ENCODE data around the gene ZNRF3.

ZNRF3 gene

DNA sequence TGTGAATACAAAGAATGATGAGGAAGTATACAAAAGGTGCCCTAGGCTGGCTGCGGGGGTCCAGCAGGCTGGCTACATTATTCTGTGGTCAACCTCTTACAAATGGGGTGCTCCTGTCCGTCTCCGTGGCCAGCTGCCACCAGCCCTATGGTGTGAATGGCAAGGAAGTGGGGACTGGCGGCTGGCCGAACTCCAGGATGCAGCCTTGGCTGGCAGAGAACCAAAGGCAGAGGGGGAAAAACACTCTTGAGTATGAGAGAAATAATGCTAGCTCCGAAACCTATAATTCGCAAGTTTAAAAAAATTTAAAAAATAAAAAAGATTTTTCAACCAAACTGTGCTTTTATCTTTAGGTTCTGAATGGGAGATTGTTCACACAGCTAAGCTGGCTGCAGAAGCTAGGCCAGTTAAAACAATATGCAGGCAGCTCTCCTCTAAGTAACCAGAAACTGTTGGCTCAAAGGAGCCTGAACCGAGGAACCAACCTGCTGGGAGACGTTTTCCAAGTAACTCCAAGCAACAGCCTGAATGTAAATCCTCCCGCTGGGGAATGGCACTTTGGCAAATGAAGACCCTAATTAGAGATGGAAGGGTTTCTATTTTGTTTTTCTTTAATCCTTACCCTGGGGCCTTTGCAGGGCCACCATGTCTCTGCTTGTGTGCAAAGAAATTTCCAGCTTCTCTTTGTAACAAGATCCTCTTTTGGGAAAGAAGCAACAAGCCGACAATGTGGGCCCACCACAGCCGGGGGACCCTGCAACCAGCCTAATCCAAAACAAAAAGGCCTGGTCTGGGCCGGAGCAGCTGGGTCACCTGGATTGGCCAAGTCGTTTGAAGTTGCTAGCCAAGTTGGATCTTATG, 128.1 kb downstream of the ZNRF3 start:
- peak in 5 of 14 donors; percentile 18 to 68 (median 29) for DNase-seq

DNA sequence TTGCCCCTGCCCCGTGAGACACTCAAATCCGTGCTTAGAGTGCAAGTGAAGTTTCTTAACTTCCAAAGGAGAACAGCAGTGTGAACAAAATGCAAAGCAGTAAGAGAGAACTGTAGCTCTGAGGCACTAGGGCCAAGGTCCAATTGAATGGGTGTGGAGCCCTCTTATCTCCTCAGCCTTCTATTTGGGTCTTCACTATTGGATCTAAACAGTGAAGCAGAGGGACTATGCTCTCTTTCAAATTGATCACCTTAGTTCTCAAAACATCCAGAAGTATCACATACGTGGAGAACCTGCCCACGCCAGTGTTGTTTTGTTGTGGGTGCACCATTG, 128.7 kb downstream of the ZNRF3 start:
- DNase-seq: no peak

DNA sequence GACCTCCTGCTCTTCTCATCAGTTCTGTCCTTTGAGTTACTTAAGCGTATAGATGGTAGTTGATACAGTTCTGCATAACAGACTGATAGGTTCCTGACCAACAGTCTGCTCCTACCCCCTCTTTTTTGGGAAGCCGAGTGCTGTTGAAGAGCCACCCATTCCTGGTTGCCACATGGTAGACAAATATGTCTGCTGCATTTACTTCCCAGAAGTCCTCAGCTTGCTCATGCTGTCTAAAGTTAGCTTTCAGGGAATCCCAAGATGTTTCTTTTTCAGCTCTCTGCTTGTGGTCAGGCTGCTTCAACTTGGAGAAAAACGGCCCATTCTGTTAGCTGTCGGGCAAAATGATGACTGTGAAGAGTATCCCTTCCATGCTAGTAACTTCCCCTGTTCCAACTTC, 129.6 kb downstream of the ZNRF3 start:
- DNase-seq: no peak

DNA sequence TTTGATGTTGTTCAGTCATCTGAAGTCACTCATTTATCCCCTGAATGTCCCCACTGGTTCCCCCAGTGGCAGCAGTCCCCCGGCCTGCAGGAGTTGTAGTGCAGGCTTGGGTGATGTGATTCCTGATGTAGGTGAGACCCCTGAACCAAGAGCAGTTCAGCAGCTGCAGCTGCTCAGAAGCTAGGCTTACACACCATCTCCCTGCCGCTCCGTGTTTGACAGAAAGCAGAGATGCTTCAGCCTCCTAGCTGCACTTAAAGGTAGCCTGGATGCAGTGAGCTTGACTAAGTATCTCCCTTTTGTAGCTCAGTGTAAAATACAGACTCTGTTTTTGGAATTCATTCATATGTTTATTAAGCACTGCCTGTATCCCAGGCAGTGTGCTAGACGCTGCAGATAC, 130.9 kb downstream of the ZNRF3 start:
- DNase-seq: no peak

DNA sequence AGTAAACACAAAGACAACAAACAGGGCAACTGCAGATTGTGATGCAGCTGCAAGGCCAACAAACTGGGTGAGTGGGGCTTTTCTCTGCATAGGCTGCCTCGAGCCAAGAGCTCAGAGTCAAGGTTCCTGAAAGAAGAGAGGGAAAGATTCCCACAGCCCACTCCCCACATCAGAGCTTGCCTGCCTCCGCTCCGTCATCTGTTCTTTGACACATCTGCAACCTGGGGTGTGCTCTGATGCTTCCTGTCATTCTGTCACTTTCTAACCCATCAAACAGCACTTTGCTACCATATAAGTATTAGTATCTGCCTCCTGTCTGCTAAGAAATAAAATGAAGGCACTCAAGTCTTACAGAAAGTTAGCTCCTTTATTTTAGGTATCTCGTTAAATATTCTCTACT, 131.4 kb downstream of the ZNRF3 start:
- no peak for DNase-seq

DNA sequence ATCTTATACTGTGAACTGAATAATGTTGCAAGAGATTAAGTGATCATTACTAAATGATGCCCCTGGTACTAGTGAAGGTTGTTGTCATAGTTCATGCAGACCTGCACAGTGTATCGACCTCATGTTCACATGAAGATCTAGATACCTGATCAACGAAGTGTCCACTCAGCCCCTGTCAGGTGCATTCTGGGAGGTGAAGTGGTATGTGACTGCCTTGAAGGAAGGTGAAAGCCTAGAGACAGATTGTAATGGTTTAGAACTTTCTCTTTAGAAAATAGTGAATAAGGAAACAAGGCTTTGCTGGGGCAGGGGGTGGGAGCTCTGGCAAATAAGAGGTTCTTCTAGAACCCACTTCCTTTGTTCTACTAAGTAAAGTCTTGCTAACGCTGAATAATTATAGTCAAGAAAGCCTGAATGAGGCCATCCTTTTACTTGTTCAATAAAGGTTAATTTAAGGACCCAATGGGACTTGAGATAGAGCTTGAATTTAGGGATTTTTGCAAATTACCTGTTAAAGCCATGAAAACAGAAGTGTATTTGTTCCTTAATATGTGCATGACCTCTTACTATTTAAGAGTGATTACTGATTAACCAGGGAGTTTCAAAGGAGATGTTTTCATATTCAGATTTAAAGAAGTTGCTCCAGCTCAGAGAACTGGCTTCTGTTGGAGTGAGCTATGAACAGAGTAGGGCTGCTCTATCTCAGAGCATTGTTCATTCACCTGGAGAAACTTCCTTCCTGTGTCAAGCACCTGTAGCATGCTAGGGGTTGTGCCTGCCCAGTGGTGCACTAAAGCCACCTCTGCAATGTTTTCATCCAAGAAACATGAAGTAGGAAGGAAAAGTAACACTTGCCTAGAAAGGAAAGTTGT, 132.9 kb downstream of the ZNRF3 start:
- DNase-seq: no peak

DNA sequence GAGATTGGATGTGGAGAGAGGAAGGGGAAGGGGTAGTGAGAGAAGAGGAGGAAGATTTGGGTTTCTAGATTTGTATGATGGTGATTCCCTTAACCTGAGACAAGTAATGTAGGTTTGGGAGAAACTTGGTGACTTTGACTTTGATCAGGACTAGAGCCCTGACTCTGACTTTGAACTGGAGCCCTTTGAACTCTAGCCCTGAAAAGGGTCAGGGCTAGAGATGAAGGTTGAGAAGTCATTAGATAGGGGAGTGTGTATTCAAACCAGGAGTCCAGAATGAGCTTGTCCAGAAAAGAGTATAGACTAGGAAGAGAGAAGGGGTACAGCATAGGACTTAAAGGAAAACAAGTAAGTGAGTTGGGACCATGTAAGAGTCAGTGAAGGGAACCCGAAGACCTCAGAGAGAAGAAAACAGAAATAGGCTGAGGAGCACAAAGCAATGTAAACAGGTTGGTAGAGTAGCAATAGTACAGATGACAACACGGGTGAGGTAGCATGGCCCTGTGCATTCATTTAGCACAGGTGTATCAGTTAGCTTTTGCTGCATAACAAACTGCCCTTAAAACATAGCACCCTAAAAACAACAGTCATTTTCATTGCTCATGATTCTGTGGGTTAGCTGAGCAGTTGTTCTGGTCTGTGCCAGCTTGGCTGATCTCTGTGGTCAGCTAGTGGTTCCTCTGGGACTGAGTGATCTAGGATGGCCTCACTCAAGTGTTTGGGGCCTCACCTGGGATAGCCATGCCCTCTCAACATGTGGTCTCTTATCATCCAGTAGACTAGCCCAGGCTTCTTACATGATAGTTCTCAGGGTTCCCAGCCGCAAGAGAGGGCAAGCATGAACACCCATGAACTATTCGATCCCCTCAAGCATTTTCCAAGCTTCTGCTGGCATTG, 135.2 kb downstream of the ZNRF3 start:
- no peak for DNase-seq

DNA sequence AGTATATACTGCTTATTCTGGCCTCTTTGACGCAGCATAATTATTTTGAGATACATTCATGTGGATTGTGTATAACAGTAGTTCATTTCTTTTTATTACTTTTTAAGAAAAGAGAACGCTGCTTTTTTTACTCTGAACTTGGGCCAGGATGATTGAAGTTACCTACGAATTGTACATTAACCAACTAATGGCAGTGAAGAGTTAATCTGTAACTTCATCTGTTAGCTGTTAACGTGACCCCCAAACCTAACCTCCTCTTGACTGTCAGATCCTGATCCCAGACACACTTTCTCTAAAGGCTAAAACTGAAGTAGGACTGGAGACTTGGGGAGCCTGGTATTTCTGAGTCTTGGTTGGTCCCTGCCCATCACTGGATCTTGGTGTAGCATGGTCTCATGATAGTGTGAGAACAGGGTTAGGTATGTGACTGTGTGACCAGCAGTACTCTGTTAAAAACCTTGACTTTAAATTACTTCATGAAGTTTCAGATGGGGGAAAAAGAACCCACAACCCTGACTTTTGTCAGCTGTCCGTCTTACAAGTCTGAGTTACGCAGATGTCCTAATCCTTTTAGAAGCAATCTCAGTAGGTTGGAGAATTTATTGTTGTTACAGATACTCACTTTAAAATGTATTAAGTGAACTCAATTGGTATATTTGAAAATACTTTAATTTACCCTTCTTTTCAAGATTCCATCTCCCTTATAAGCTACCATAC, 138.9 kb downstream of the ZNRF3 start:
- no peak for DNase-seq

DNA sequence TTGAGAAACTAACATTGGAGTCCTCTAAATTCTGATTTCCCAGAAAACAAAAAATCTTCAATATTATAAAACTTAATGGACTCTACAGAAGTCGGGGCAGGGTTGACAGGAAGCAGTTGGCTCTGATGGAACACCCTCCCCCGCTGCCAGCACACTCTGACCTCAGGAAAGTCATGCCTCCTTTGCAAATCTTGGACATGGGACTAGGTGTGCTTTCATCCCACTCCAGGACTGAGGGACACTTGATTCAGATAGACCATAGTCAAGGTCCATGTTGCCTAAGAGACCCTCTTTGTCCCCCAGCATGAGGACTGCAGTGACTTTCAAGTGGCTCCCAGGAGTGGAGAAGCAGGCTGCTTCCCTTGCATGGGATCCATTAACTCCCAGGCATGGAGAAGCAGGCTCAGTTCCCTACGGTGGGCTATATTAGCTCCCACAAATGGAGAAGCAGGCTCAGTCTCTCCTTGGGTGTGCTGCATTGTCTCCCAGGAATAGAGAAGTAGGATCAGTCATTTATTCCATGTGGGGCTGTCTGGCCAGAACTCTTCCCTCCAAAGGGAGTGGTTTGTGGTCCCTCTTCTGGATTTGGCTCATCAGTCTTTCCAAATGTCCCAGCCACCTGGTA, 139.9 kb downstream of the ZNRF3 start:
- no peak for DNase-seq

DNA sequence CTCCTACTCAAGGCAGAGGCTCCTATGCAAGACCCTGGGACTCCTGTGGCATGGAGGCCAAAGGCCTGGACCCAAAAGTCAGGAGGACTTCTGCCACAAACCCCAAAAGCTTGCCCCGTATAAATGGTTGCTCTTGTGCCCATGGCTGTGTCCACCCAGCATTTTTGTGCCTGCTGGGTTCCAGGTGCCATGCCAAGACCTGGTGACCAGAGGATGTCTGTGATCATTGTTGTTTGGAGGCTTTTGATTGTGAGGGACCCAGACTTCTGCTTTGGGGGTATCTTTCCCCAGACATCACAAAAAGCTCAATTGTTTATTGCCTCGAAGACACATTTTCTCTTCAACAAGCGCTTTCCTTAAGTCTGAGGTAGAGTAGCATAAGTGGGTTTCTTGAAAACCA, 143.2 kb downstream of the ZNRF3 start:
- no peak for DNase-seq

DNA sequence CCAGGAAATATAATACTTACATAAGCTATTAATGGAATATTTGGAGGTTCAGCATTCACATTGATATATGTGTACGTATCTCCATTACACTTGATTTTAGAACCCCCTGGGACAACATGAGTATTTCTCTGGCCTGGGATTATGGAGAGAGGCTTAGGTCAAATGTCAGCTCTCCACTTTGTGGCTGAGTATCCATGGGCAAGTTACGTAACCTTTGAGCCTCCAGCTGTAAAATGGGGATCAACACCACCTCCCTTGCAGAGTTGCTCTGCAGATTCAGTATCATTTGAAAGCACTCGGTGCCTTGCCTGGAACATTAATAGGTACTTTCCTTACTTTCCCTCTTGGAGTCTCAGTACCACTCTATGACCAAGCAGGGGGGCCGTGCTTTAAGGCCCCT, 145.1 kb downstream of the ZNRF3 start:
- DNase-seq: no peak

DNA sequence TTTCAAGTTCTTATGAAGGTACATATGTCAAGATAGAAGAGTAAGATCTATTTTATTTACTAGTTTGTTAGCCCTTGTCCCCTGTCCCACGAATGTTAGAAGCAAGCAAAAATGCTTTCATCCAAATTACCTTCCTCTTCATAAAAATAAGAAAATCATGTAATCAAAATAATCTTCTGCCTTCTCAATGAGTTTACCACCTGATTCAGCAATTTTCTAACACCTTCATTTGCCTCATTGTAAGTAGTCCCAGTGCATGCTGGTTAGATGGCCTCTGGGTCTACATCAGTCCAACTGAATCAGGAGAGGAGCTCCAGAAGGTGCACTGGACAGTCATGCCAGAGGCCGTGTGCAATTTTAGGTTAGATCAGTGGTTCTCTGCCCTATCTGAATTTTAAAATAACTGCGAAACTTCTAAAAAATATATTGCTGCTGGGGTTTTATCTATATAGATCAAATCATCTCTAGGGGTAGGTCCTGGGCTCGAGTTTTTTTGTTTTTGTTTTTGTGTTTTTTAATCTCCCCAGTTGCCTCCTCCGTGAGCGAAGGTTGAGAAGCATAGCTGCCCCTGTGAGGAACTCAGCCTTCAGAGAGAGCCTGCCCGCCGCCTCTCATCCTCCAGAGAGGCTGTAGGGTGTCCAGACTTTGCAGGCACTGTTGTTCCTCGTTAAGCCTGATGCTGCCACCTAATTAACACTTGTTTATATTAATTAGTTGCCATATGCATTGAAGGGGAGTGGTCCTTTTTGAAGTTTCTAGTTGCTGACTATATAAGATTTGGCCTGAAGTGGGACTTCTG, 146.0 kb downstream of the ZNRF3 start:
- DNase-seq: no peak

DNA sequence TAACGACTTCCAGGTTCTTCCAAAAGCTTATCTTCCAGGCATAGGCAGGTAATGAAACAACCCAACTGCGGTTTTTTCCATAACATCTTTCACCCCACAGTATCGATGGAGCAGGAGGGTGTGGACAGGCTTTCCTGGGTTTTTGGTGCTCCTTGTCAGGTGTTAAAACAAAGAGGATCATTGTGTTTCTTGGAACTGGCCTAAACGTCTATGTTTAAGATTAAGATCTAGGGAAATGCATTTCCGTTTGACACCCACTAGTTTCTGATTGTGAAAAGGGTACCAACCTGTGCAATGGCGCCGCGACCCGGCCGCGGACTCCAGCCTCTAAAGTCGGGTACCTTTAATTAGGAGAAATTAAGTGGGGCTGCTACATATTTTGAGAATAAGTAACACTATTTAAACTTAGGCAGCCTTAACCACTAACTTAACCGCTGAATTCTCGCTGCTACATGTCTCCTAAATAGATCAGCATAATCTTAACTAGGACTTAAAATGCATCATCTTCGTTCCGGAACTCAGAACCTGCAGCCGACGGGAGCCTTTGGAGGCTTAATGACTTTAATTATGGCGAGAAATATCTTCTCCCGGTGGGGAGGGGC, 146.7 kb downstream of the ZNRF3 start:
- DNase-seq: no peak

DNA sequence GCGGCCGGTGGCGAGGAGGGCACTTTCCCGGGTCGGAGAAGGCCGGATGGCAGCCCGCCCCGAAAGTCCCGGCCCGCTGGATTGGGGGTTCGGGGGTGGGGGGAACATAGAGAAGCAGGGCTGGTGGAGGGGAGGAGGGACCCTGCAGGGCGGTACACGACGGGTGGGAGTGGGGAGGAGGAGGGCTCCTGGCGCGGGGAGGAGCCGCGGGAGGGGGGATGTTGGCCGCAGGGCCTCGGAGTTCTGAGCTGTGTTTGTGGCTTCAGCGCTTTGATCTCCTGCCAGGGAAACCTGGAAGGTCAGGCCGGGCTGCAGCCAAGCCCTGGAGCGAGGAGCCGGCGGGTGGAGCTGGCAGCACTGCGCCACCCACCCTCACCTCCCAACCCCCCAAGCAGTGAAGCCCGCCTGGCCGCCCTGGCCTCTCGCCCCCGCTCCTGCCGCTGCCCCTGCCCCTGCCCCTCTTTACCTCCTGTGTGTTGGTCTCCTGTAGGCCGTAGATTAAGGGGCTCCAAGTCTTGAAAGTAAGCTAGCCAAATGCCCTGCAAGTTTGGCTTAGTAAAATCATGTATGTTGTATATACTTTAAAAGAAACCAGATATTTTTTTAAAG, 147.3 kb downstream of the ZNRF3 start:
- peak in 10 of 14 donors; percentile 12 to 77 (median 40) for DNase-seq

DNA sequence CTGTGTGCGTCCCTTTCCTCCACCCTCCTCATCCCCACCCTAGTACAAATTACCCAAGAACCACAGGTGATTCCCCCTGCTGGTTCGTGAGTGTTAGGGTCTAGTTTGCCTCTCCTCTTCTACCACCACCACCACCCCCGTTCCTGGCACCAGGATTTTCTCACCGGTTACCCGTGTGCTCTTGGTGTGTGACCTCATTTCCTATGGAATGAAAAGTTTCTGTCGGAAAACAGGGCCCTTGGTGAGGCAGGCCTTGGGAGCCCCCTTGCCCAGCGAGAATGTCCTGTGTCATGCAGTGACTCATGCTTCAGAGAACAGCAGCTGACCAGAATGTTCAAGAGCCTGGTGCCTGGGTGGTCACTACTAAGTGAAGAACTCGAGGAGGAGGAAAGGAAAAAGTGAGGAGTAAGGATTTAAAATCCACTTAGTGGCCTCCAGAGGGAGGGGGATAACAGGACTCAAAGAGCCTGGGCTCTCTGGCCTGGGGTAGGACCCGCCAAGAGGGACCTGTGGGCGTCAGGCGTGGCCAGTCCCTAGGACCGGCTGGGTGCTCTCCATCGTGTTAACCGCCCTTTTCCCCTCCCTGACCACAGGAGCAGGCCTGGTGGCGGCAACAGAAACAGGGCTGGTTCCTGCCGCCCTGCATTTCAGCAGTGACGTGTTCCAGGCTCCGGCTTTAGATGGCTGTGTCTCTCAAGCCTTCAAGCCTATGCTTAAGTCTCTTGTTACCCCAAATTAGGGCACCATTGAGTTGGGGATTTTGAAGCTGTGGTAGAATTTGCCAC, 148.0 kb downstream of the ZNRF3 start:
- DNase-seq: peak in 7 of 14 donors; percentile 9 to 70 (median 28)

DNA sequence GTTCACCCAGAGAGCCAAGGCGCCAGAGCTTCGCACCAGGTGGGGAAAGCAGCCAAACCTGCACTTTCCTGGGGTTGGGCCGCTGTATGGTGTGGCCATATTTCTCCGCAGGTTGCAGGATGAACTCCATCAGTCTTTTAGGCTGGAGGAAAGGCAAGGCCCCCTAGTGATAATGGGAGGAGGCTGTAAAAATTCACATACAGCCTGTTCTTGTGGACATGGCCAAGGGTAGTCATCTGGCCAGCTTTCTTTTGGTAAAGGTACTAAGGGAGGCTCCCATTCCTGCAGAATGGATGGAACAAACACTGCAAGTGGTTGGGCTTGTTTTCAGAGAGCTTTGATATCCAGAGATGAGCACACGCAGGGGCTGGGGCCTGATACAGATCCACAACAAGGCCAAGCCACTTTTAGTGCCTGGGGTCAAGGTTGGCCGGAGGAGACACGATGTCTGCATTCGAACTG, 148.7 kb downstream of the ZNRF3 start:
- DNase-seq: no peak

DNA sequence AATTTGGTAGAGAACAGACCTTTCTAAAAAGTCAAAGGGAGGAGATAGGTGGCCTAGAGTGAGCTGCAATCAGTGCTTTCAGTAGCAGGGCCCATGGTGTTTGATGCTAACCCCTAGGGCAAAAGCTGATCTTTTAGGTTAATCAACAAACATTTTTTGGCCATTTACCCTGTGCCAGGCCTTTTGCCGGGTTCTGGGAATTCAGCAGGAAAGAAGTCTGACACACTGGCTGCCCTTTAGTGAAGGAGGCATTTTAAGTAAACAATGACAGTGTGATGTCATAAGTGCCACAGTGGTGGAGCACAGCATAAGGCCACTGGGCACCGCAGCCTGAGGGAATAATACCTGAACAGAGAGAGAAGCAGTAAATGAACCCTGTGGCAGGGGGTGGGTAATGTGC, 149.2 kb downstream of the ZNRF3 start:
- DNase-seq: peak in 1 of 14 donors; percentile 57

DNA sequence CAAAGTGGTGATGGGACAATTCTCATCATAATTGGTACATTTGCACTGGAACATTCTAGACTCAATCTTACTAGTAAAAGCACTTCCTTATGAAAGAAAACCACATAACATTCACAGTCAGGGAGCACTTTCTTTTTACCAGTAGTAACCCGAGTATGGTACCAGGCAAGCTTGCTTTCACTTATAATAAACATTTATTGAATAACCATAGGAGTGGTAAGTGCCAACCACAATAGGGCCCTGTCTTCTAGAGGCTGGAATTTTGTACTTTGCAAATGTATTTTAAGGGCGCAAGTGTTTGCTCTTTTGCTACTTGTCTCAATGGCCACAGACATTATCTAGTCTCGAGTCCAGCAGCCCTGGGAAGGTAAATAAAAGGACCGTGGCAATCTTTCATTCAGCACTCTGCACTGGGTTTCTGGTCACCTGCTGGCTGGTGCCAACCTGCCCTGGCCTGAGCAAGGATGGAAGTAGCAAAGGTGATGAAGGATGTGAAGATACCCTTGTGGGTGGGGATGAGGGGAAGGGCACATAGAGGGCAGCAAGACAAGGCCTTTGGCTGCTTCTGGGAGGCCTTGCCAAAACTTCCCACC, 154.1 kb downstream of the ZNRF3 start:
- no peak for DNase-seq
